NCI-H2196 (cell line): ENCODE data around the gene SLIT1.

Experiments
- DNase-seq: peaks from one replicate; lab custom pipeline; 2025; ENCODE audit not compliant: unreplicated experiment; lab: John Stamatoyannopoulos, UW

SLIT1 gene

GRCh38 chr10:97174276-97174775, 11.4 kb downstream of the SLIT1 start:
- DNase-seq, result no peak

- DNase-seq, result no peak
Observed at GRCh38 chr10:97173036-97173435, 12.7 kb downstream of the SLIT1 start.

- DNase-seq, result no peak
Observed at GRCh38 chr10:97171001-97171400, 14.8 kb downstream of the SLIT1 start.

GRCh38 chr10:97169911-97170693, 15.7 kb downstream of the SLIT1 start:
- peak; percentile 15 for DNase-seq

- no peak for DNase-seq
Observed at GRCh38 chr10:97169063-97169462, 16.7 kb downstream of the SLIT1 start.

GRCh38 chr10:97168645-97169044, 17.1 kb downstream of the SLIT1 start:
- DNase-seq, result no peak

- DNase-seq, result no peak
Observed at GRCh38 chr10:97165499-97165898, 20.3 kb downstream of the SLIT1 start.

GRCh38 chr10:97163781-97164501, 21.8 kb downstream of the SLIT1 start:
- no peak for DNase-seq

- DNase-seq, result no peak
Observed at GRCh38 chr10:97163181-97163580, 22.6 kb downstream of the SLIT1 start.

GRCh38 chr10:97159646-97160305, 26.0 kb downstream of the SLIT1 start:
- no peak for DNase-seq

GRCh38 chr10:97157578-97158095, 28.1 kb downstream of the SLIT1 start:
- no peak for DNase-seq

- no peak for DNase-seq
Observed at GRCh38 chr10:97154781-97155180, 31.0 kb downstream of the SLIT1 start.

- no peak for DNase-seq
Observed at GRCh38 chr10:97154162-97154561, 31.6 kb downstream of the SLIT1 start.

- no peak for DNase-seq
Observed at GRCh38 chr10:97153270-97153850, 32.4 kb downstream of the SLIT1 start.

- no peak for DNase-seq
Observed at GRCh38 chr10:97151307-97151914, 34.3 kb downstream of the SLIT1 start.

GRCh38 chr10:97150616-97151015, 35.1 kb downstream of the SLIT1 start:
- DNase-seq, result no peak

GRCh38 chr10:97150013-97150595, 35.7 kb downstream of the SLIT1 start:
- DNase-seq, result no peak

- DNase-seq, result no peak
Observed at GRCh38 chr10:97149079-97149531, 36.7 kb downstream of the SLIT1 start.

GRCh38 chr10:97144297-97144696, 41.5 kb downstream of the SLIT1 start:
- DNase-seq, result no peak

- DNase-seq, result no peak
Observed at GRCh38 chr10:97142834-97143233, 42.9 kb downstream of the SLIT1 start.
